ENCODE measurements around the gene MYL6. TPM values are rescaled to one million over a fixed set of nuclear protein-coding genes. Genes with fewer than 3 reads are reported as not detected.

MYL6 gene
- total and polyA plus RNA-seq, 9 of the 15 experiments (the other 6 are each of a cell fraction or from before 2014, with no cell fraction given), result 557 to 1,664 (median 958) TPM

GRCh38 chr12:56114084-56114483 lies 44.1 kb upstream of the MYL6 start (continued):
- TF ChIP-seq KLF10 (CRISPR knock-in tag; IDR thresholded peaks at IDR 0.05) (no peak), ZNF609 (CRISPR knock-in tag; IDR thresholded peaks at IDR 0.05; ENCODE audit: borderline replicate concordance) (no peak)

- in situ Hi-C loops (cut with MboI) (no loop called here), intact Hi-C loops (cut with micrococcal nuclease) (loop anchor here (5.0 kb wide), 2 partner anchors 42 to 522 kb away; partner anchors contain the start of gene MYL6)
- Histone ChIP-seq H3K4me1 (replicated peaks in 1 of 2; ENCODE audit: control insufficient read depth in 2 of 2, insufficient read depth in 2 of 2, low read length in 2 of 2) (peaks cover 14 to 16% of the 10 kb centered on the region in 2 experiments), H3K9me1 (ENCODE audit: control insufficient read depth, insufficient read depth, low read length) (no peaks in the 10 kb centered on the region), H2AFZ (ENCODE audit: low read depth, low read length) (no peak overlapping the region), H3K4me2 (ENCODE audit: insufficient read depth, low read length) (no peak overlapping the region), H3K27ac (ENCODE audit: extremely low read depth, low read depth, low read length) (no peak overlapping the region), H3K36me3 (ENCODE audit: control insufficient read depth, insufficient read depth, low read length) (peaks cover 54% of the 10 kb centered on the region), H3K9me3 (replicated peaks; ENCODE audit: control insufficient read depth, insufficient read depth, low read depth, low read length) (peaks cover 8% of the 10 kb centered on the region), H3K27me3 (ENCODE audit: control insufficient read depth in 2 of 2, insufficient read depth in 2 of 2, low read length in 2 of 2) (no peaks in the 10 kb centered on the region), H3K79me2 (ENCODE audit: control insufficient read depth, insufficient read depth, low read length) (peaks cover 28% of the 10 kb centered on the region), H3K9ac (ENCODE audit: insufficient read depth in 1 of 2, low read depth in 2 of 2, low read length in 2 of 2) (no peak overlapping the region), H4K20me1 (replicated peaks; ENCODE audit: control insufficient read depth, insufficient read depth, low read length) (no peaks in the 10 kb centered on the region), H3K4me3 (no peak overlapping the region)
- no peak for DNase-seq (ENCODE audit: extremely low read depth in 1 of 4, low spot score in 3 of 4)
- ATAC-seq, result no peak
- no peak for FAIRE-seq
- POLR2A ChIA-PET, result interaction anchor here (0.6 to 5.0 kb wide), 3 partner anchors 9 to 106 kb away, joined by 3 to 125 read pairs (median 4); partner anchors contain the start of gene PA2G4
- WGBS (ENCODE audit: insufficient coverage, low coverage, missing lambda C conversion rate), result 98% methylated on average over 10 of the region's 10 CpGs
- no TSS peak for BruUV-seq (replicated peaks)
- CTCF ChIA-PET (ENCODE audit: low intra/inter-chr PET ratio), result no interaction called here
- TF ChIP-seq KAT8 (IDR thresholded peaks at IDR 0.05; ENCODE audit: low read depth), result no peak
- TF ChIP-seq MCM2 (IDR thresholded peaks at IDR 0.05; ENCODE audit: low read depth), result no peak
- peak; percentile 84; the same call in 1 of the 2 replicates for TF ChIP-seq ZNF445 (CRISPR knock-in tag; IDR thresholded peaks at IDR 0.05; ENCODE audit: low read depth)
- peak; percentile 36; the same call in 1 of the 2 replicates for TF ChIP-seq CBX5 (IDR thresholded peaks at IDR 0.05; ENCODE audit: borderline replicate concordance, low read depth)
Measured at GRCh38 chr12:56115329-56115728, 42.8 kb upstream of the MYL6 start.

All from K562 (cell line).